Small intestine (tissue), 7 donors: ENCODE data around the gene DPH6. TPM values are rescaled to one million over a fixed set of nuclear protein-coding genes. Genes with fewer than 3 reads are reported as not detected.

Experiments
- DNase-seq, 2 donors: peaks; one replicate each; pipeline versions ENCODE4 v3.0.0 to v3.0.0-alpha.2; 2013
- FAIRE-seq: peaks from 2 replicates; lab custom pipeline; 2012; peaks lifted over from hg19 to GRCh38; lab: Jason Lieb, UNC
- H3K27ac ChIP-seq, 3 donors: one replicate each; pipeline ENCODE4 v1.5.1; 2013; ENCODE audit warnings: low read length in 2 of 3, mild to moderate bottlenecking in 2 of 3, control low read depth in 1 of 3, inconsistent platforms in 1 of 3, low read depth in 1 of 3, moderate library complexity in 1 of 3
- H3K27me3 ChIP-seq, 3 donors: one replicate each; pipeline ENCODE4 v1.6.1; 2013; ENCODE audit warnings: low read length in 3 of 3, inconsistent platforms in 1 of 3; ENCODE audit not compliant: control insufficient read depth in 3 of 3, insufficient read depth in 3 of 3
- H3K36me3 ChIP-seq, 3 donors: one replicate each; pipeline ENCODE4 v1.6.1; 2013; ENCODE audit warnings: low read length in 3 of 3, inconsistent platforms in 1 of 3, low read depth in 1 of 3, mild to moderate bottlenecking in 1 of 3, moderate library complexity in 1 of 3; ENCODE audit not compliant: control insufficient read depth in 3 of 3, insufficient read depth in 2 of 3
- H3K4me1 ChIP-seq, 3 donors: one replicate each; pipeline ENCODE4 v1.6.1; 2013; ENCODE audit warnings: low read length in 2 of 3, inconsistent platforms in 1 of 3, low read depth in 1 of 3, mild to moderate bottlenecking in 1 of 3, moderate library complexity in 1 of 3; ENCODE audit not compliant: control insufficient read depth in 3 of 3, insufficient read depth in 2 of 3
- H3K4me3 ChIP-seq, 3 donors: one replicate each; pipeline ENCODE4 v1.5.1; 2013; ENCODE audit warnings: low read length in 3 of 3, control low read depth in 1 of 3, inconsistent platforms in 1 of 3, low read depth in 1 of 3, mild to moderate bottlenecking in 1 of 3, moderate library complexity in 1 of 3
- H3K9me3 ChIP-seq, 2 donors: one replicate each; pipeline ENCODE4 v1.6.1; 2013; ENCODE audit warnings: low read depth in 1 of 2, low read length in 1 of 2; ENCODE audit not compliant: control insufficient read depth in 2 of 2, insufficient read depth in 1 of 2
- WGBS, 3 donors: extraction: QIAGEN DNeasy Blood & Tissue Kit; methylation state at CpG; one replicate each; pipeline ENCODE4 v1.1.7; 2013; 5-methylcytosine and 5-hydroxymethylcytosine counted together
- polyA plus RNA-seq, 4 donors: library from polyadenylated mRNA; stranded (reverse) in 3 of 4; unstranded in 1 of 4; fragments of 200-250 nt in 3 of 4; fragments of 120-200 nt in 1 of 4; gene quantifications; one replicate each; pipeline versions ENCODE4 v1.2.1 to v1.2.3, GENCODE V29; 2013
- donor health status: healthy with polysubstance abuse.
- donor health status: control.
- donor health status: control.
- donor health status: Bipolar disorder and iron deficiency.
- donor health status: healthy.

Gene DPH6
- polyA plus RNA-seq, 4 donors, result 7.4 to 16.5 (median 11.6) TPM

- no peak overlapping the region for H3K4me3 ChIP-seq
- 85 to 96% (median 94%) methylated on average over 5 of the region's 5 CpGs for WGBS, 3 donors
- H3K27me3 ChIP-seq, result no peaks in the 10 kb centered on the region
- no peaks in the 10 kb centered on the region for H3K4me1 ChIP-seq
- DNase-seq (no peak), FAIRE-seq (no peak)
- H3K9me3 ChIP-seq, result peaks cover 0 to 9% of the 10 kb centered on the region in 2 donors
- no peak overlapping the region for H3K27ac ChIP-seq
- peaks cover 0 to 7% (median 0%) of the 10 kb centered on the region in 3 donors for H3K36me3 ChIP-seq
Observed at GRCh38 chr15:35437157-35437556, 108.8 kb downstream of the DPH6 start.

GRCh38 chr15:35436422-35436821 lies 109.5 kb downstream of the DPH6 start:
- no peak overlapping the region for H3K27ac ChIP-seq
- FAIRE-seq (no peak), DNase-seq (no peak)
- peaks cover 0 to 7% (median 0%) of the 10 kb centered on the region in 3 donors for H3K36me3 ChIP-seq
- H3K4me1 ChIP-seq, result no peaks in the 10 kb centered on the region
- 95 to 99% (median 98%) methylated on average over 4 of the region's 4 CpGs for WGBS, 3 donors
- peaks cover 0 to 9% of the 10 kb centered on the region in 2 donors for H3K9me3 ChIP-seq
- no peaks in the 10 kb centered on the region for H3K27me3 ChIP-seq
- H3K4me3 ChIP-seq, result no peak overlapping the region

- Histone ChIP-seq H3K27me3 (no peaks in the 10 kb centered on the region), H3K36me3 (peaks cover 0 to 7% (median 0%) of the 10 kb centered on the region in 3 donors), H3K4me3 (no peak overlapping the region), H3K27ac (no peak overlapping the region), H3K4me1 (no peaks in the 10 kb centered on the region), H3K9me3 (peaks cover 0 to 9% of the 10 kb centered on the region in 2 donors)
- 91 to 98% (median 91%) methylated on average over 1 of the region's 1 CpG for WGBS, 3 donors
- no peak for DNase-seq
- no peak for FAIRE-seq
Observed at GRCh38 chr15:35431281-35431680, 114.7 kb downstream of the DPH6 start.

- FAIRE-seq (no peak), DNase-seq (no peak)
- H3K36me3 ChIP-seq, result peaks cover 0 to 3% (median 0%) of the 10 kb centered on the region in 3 donors
- H3K9me3 ChIP-seq, result peaks cover 0 to 2% of the 10 kb centered on the region in 2 donors
- no peak overlapping the region for H3K4me3 ChIP-seq
- H3K4me1 ChIP-seq, result no peaks in the 10 kb centered on the region
- no peaks in the 10 kb centered on the region for H3K27me3 ChIP-seq
- no peak overlapping the region for H3K27ac ChIP-seq
Observed at GRCh38 chr15:35430301-35430700, 115.7 kb downstream of the DPH6 start.

GRCh38 chr15:35427496-35427895 lies 118.5 kb downstream of the DPH6 start:
- DNase-seq, result no peak
- Histone ChIP-seq H3K9me3 (no peaks in the 10 kb centered on the region), H3K27ac (no peak overlapping the region), H3K36me3 (no peaks in the 10 kb centered on the region), H3K4me3 (no peak overlapping the region), H3K4me1 (no peaks in the 10 kb centered on the region), H3K27me3 (no peaks in the 10 kb centered on the region)
- no peak for FAIRE-seq

- H3K4me3 ChIP-seq, result no peak overlapping the region
- no peak for FAIRE-seq
- no peaks in the 10 kb centered on the region for H3K36me3 ChIP-seq
- no peak overlapping the region for H3K27ac ChIP-seq
- no peak for DNase-seq
- no peaks in the 10 kb centered on the region for H3K4me1 ChIP-seq
- WGBS, 3 donors, result 64 to 74% (median 72%) methylated on average over 3 of the region's 3 CpGs
- H3K27me3 ChIP-seq, result no peaks in the 10 kb centered on the region
- no peaks in the 10 kb centered on the region for H3K9me3 ChIP-seq
Observed at GRCh38 chr15:35427091-35427490, 118.9 kb downstream of the DPH6 start.

- Histone ChIP-seq H3K27me3 (no peaks in the 10 kb centered on the region), H3K9me3 (no peaks in the 10 kb centered on the region), H3K4me1 (no peaks in the 10 kb centered on the region), H3K4me3 (no peak overlapping the region), H3K27ac (no peak overlapping the region), H3K36me3 (no peaks in the 10 kb centered on the region)
- DNase-seq, result no peak
- no peak for FAIRE-seq
- WGBS, 3 donors, result 89 to 97% (median 93%) methylated on average over 1 of the region's 1 CpG
Observed at GRCh38 chr15:35410775-35411174, 135.2 kb downstream of the DPH6 start.

- H3K27me3 ChIP-seq, result no peaks in the 10 kb centered on the region
- H3K36me3 ChIP-seq, result no peaks in the 10 kb centered on the region
- 95 to 97% (median 97%) methylated on average over 3 of the region's 3 CpGs for WGBS, 3 donors
- no peak overlapping the region for H3K27ac ChIP-seq
- H3K4me3 ChIP-seq, result no peak overlapping the region
- FAIRE-seq, result no peak
- H3K4me1 ChIP-seq, result no peaks in the 10 kb centered on the region
- no peaks in the 10 kb centered on the region for H3K9me3 ChIP-seq
- DNase-seq, result no peak
Observed at GRCh38 chr15:35399901-35400300, 146.1 kb downstream of the DPH6 start.

GRCh38 chr15:35397027-35397426 lies 148.9 kb downstream of the DPH6 start:
- FAIRE-seq (no peak), DNase-seq (no peak)
- no peaks in the 10 kb centered on the region for H3K4me1 ChIP-seq
- no peak overlapping the region for H3K4me3 ChIP-seq
- no peak overlapping the region for H3K27ac ChIP-seq
- no peaks in the 10 kb centered on the region for H3K9me3 ChIP-seq
- H3K27me3 ChIP-seq, result no peaks in the 10 kb centered on the region
- no peaks in the 10 kb centered on the region for H3K36me3 ChIP-seq
